Ramos (cell line): ENCODE results near the gene AGMO.

Experiments used
- in situ Hi-C: fragments of 300-500 bp; cut with MboI; formaldehyde crosslinking; loops from one replicate; pipeline ENCODE4 v1.14.3; 2022; ENCODE audit warnings: low sequenced_read_pairs; ENCODE audit not compliant: unreplicated experiment

Gene AGMO

DNA sequence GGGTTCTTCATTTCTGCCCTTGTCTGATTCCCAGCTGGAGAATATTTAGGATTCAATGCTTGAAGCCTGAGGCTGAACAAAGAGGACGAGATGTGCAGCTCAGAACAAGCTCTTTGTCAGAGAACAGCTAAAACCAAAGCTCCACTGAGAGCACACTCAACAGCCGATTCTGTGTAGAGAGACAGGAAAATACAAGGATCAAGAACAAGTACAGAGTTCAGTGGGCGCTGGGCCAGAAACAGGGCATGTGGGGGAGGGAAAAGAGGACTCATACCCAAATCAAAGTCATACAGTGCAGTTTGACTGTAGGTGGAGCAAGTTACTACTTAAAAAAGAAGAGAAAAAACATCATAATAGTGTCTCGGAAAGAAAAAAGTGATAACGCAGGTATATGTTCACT is at the start of gene AGMO:
Gene AGMO, minus strand, starts transcription at position 181 of the 400 bp plus-strand sequence.
- in situ Hi-C loops, result no loop called here

DNA sequence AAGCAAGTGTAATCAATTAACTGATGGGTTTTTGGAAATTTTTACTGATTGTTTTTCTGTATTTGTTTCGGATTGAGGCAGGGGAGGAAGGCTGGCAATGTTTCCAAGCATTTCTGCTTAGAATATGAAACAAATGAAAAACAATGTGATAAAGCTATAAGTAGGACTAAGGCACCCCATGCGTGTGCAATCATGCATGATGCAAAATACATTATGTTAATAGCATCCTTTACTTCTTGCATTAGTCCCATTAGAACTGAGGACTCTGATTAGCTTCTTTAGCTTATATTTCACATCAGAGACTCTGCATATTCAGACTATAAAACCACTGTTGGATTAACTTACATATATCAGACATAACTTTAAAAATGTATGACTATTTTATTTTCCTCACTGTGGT is 48.7 kb upstream of the AGMO start:
- in situ Hi-C loops, result no loop called here

DNA sequence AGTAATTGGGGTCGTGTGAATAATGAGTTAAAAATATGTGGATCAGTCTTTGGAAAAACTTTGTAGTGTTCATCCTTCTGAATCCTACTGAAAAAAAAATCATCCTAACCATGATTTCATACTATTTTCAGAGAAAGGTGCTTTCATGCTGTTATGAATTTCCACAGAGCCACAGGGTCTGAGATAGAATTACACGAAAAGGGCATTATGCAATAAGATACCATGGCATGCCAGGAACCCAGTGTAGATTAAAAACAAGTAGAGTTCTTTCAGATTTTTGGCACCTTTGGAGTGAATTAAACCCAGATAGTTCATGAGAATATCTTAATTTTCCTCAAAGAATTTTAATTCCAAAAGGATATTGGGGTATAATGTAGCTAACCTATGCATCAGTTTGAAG is 47.5 kb upstream of the AGMO start:
- in situ Hi-C loops, result no loop called here

DNA sequence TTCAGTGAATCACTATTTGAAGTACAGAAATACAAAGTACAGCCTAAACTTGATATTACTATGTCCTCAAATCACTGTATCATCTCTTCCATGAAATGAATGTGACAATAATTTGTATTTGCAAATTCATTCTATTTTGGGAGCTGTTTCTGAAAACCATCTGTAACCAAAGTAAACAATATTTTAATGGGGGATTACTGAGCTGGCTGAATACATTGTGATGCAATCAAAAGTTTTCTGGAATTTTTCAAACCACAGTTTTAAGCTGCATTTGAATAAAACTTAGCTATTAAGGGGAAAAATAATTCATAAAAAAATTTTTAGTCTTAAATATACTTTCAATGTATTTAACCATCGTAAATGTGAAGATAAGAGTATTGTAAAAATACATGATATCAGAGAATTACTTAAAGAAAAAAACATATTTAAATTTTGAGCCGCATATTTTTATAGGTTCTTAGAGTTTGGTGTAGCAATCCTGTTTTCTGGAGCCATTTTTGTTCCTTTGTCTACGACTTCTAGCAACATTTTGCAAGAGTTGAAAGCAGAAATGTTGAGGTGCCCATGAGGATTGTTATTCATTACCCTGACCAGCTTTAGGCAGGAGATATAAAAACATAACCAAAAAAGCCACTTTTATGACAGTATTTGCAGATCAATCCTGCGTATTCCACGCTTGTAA is 45.9 kb upstream of the AGMO start:
- in situ Hi-C loops, result no loop called here

DNA sequence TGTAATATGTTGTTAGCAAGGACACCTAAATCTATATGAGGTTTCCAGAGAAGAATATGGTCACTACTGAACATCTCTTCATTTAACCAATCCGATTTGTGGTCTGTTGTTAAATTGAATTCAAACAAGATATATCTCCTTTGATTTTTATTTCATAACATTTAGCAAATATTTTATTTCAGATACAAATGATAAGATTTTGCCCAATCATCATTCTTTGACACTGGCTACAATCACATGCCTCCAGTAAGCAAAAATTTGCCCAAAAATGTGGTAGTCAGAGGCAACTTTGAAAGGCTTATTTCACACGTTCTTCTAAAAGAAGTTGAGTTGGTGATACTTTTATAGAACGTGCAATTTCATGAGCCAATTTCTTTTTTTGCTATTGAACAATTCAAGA is 44.7 kb upstream of the AGMO start:
- in situ Hi-C loops, result no loop called here

DNA sequence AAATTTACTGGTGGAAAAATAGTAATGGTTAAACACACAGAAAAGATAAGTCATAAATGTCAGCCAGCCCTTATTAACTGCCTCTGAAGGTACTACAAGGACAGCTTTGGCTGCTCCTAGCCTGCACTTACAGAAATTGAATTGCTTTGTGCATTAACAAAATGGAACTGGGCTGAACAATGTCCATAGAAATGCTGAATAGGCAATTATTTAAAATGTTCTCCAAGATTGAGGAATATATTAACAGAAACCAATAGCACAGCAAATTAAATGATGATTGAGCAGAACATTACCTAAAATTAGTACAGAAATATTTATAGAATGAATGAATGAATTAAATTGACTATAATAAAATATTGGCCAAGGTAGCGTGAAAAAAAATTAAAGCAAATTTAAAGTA is 42.4 kb upstream of the AGMO start:
- in situ Hi-C loops, result no loop called here

DNA sequence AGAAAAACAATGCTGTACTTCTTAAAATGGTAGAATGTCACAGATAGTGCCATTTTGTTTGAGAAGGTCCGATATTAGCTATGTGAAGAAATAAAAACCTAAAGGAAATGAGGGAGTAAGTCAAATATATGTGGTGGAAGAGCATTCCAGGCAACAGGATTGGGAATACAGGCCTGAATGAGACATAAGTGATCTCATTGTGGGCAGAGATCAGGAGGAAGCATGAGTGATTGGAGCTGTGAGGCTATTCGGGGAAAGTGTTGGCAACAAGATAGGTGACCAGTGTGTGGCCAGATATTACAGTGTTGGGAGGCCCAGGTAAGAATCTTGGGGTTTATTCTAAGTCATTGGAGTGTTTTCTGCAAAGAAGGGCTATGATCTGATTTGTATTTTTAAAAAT is 41.3 kb upstream of the AGMO start:
- in situ Hi-C loops, result no loop called here

DNA sequence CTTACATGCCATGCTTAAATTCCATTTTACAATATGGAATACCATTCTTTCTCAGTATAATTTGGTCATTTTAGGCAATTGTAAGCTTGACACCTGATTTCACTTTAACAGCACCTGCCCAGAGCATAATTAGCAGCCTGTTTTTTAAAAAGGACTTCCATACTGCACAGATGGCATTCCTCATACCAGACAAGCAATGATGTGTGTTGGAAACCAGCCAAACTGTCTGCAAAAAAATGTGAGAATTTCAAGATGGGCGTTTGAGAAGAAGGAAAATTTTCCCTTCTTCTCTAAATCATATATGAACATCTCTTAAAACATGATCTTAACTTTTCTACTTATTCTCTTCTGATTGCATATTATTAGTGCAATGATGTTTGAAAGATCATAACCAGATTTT is 40.4 kb upstream of the AGMO start:
- in situ Hi-C loops, result no loop called here

DNA sequence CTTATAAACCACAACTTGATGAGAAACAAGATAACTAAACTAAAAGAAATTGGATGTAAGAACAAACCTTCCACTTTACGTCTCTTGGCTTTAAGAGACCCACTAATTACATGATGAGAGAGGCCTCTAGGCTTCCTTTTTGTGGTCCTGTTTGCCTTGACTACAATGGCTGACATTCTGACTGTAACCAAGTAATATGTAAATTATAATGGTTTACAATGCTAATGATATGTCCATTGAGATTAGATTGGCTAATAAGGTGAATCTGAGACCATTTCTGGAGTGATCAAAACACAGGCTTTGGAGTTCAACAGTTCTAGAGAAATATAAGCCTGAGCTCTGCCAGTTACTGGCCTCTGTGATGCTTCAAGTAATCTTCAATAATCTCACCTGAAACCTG is 39.4 kb upstream of the AGMO start:
- in situ Hi-C loops, result no loop called here

DNA sequence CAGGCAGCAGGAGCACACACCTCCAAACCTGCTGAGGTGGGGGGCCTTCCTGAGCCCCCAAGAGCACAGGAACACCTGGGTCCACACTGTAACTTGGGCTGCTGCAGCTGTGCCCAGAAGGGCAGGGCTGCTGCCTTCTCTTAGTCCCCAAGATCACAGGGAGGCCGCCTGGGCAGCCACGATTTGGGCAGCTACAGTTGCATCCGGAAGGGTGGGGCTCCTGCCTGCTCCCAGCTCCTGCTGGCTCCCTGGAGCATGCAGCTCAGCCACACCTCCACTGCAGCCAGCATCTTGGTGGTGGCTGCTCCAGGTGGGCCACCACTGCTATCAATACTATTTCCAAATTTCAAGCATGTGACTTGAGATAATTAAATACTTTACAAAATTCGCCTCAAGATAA is 38.5 kb upstream of the AGMO start:
- in situ Hi-C loops, result no loop called here

DNA sequence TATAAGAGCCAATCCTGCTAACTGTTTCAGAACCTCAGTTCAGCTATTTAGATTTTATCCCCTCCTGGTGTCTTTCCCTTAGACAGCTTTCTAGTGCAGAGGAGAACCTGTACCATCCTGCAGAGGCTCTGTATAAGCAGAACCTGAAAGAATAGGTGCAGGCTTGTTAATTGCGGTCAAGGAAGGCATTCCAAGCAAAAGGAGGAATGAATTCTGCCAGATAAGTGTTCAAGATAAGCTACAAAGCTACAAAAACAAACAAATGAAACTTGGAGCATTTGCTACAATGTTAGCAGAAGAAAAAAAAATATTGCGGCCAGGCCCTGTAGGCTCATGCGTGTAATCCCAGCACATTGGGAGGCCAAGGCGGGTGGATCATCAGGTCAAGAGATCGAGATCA is 32.6 kb upstream of the AGMO start:
- in situ Hi-C loops, result no loop called here

DNA sequence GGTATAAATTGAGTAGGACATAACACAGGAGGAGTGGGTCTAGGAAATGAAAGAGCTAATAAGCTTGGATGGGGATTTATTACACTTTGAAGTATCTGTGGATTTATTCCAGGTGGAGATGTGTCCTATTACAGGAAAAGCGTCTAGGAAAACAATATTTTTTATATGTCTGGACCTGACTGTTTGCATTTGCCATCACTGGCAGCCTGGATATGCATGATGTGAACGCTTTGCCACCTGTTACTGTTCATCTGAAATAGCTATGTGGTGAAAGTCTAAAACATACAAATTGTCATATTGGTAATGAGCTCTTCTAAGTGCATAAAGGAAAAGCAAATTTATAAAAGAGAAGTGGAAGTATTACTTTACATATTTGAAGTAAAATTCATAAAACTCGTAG is 31.6 kb upstream of the AGMO start:
- in situ Hi-C loops, result no loop called here

DNA sequence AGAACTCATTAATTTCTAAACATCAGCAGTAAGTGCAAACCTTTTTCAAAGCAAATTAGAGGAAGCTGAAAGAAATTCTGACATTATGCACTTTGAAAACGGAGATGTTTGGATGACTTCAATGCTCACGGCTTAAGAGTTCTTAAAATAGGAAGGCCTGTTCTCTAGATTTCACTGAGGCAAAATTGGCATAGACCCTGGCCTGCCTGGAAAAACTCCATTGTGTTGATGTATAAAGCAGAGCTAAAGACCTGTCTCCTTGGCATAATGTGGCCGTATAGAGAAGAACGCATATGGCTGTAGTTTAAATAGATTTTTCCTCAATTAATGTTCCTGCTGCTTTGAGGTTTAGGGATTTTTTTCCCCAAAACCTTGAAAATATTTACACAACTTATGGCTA is 24.5 kb upstream of the AGMO start:
- in situ Hi-C loops, result no loop called here

DNA sequence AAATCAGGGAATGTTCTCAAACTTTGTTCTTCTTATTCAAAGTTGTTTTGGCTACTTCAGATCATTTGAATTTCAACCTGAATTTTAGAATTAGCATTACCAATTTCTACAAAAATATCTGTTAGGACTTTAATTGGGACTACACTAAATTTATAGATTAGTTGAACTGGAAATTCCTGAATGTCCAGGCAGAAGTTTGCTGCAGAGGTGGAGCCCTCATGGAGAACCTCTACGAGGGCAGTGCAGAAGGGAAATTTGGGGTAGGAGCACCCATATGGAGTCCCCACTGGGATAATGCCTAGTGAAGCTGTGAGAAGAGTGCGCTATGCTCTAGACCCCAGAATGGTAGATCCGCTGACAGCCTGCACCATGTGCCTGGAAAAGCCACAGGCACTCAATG is 22.8 kb upstream of the AGMO start:
- in situ Hi-C loops, result no loop called here

DNA sequence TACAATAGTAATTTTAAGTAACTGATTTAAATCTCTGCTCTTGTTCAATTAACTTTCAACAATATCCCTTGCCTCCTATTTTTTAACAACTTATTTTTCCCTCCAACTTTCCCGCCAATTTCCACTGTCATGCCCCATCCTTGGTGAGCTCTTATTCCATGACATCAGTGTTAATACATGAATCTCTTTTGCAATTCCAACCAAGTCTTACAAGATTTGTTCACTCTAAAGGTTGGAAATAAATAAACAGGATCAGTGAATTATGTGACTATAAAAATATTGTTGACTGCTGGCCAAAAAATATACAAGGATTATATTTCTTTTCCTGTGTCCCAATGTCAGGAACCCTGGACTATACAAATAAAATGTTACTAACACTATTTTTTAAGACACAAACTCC is 21.0 kb upstream of the AGMO start:
- in situ Hi-C loops, result no loop called here

DNA sequence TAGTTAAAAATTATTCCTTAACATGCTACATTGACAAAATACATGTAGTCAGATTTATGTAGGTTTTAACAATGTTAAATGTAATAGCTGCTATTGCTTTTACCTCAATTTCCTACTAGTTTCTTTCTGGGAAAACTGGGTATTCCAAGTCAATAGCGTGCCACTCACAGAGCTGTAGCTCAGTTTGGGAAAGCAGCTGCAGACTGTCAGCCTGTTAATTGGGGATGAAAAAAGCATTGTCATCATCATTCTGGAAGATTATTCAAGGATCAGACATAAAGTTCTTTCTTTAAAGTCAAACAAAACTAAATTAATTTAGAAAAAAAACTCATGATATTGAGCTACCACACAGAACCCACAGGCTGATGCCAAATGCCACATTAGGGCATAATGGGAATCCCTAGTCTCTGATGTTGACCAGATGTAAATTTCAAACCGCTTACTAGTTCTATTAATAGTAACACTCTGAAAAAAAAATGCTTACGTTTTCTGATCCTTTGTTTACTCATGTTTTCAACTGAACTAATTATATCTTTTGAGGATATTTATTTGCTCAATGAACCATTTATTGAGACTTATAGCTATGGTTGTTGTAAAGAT is 19.6 kb upstream of the AGMO start:
- in situ Hi-C loops, result no loop called here

DNA sequence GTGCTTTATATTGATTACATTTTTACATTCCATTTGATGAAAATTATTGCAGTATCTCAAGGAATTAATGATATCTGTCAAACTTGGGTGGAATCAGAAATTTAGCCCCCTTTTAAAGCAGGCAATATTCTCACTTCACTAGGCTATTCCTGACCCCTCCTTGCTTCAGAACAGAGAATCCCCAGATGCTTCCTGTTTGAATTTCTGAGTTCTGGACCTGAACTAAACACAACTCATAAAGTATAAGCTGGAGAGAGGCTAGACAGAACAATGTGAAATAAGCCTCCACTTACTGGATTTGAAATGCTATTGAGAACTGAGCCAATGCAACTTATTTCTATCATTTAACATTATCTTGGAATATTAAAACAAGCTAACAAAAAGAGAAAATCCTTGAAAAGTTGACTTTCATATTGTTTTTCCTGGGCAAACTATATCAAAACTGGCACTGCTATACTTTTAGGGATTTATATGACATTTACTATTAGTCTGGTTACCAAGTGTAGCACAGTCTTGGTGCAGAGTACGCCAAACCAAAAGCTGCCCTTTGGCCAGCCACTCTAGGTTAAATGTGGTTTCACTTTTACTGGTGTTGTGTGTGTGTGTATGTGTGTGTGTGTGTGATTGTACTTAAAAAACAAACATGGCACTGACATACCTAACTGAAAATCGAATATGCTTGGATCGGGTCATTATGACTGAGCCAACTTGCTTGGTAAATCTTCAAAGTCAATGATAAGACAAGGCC is 19.0 kb upstream of the AGMO start:
- in situ Hi-C loops, result no loop called here

DNA sequence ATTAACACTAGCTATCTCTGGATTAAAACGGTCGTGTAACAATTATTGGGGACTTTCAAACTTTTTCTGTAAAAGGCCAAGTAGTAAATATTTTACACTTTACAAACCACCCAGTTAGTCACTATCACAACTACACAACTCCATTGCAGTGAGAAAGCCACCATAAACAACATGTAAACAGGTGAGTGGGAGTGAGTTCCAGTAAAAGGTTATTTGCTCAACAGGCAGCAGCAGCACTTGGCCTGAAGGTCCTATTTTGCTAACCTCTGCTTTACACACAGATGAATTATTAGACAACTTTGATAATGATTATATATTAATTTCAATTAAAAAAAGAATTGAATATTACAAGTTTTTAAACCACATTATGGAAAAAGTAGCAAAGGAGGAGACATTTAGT is 15.8 kb upstream of the AGMO start:
- in situ Hi-C loops, result no loop called here

DNA sequence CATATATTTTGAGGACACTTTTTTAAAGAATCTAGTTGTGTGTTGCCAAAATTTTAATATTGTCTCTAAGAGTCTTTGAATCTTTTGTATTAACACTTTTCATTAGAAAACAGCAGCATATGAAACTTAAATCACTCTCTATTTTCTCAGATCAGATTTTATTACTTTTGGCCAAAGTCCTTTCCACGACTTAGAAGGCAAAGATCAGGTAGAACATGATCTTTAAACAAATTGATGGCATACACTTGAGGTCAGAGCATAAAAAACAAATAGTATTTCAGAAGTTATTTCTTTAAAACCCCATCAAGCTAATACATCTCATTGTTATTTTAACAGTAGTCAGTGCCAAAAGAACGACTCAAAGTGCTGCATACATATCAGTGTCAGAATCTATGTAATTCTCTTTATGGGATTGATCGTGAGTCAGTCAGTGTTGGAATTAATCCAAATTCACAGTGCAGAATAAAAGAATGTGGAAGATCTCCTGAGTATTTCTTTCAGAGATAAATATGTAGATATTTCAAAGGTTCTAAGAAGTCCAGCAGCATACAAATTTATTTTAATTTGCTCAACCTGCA is 9.6 kb upstream of the AGMO start:
- in situ Hi-C loops, result no loop called here

DNA sequence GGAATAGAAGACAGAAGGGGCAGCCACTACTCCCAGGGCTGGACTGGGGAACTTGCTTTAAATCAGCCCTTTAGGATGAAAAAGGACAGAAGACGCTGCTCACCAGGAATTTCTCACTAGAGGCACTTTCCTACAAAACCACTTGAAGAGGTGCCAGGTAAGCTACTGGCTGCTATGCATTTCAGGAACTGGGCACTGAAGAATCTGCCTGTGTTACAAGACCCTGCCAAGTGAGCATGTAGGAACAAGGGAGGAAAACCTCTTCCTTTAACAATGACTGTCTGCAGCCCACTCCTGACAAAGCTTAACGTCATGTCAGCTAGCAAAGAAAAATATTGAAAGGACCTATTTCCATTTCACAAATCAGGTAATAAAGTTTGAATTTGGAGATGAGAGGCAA is 5.8 kb upstream of the AGMO start:
- in situ Hi-C loops, result no loop called here

DNA sequence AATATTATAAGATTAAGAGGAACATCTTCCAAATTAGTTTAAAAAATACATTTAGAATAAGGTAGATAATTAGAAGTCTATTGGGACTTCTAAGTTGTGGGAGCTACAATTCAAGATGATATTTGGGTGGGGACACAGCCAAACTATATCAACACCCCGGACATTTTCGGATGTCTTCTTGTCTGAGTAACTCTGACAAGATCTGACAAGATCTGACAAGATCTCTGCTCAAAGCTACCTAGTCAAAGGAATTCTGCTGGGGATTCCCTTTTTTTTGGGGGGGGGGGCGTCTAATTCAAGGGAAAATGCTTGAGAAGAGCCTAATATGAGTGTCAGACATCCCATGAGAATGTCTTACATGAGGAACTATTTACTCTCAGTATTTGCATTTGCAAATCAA is 5.2 kb upstream of the AGMO start:
- in situ Hi-C loops, result no loop called here
